K562 (cell line): Measurements from ENCODE around the gene SLC35E1. TPM values are rescaled to one million over a fixed set of nuclear protein-coding genes. Genes with fewer than 3 reads are reported as not detected.

Source experiments
- ATAC-seq: fragments of 200-7000 bp; cut with Tn5 transposase; 3 replicates; pipeline ENCODE4 v1.9.1; 2020; ENCODE audit warnings: moderate library complexity
- BruUV-seq: library from RNA; stranded (reverse); fragments of 400-500 nt; replicated peaks from 2 replicates; lab custom pipeline; 2021; lab: Mats Ljungman, UMichigan
- CTCF ChIA-PET: fragments of 300-600 bp; formaldehyde crosslinking; extraction: SDS; loops from one replicate; lab custom pipeline; 2021; ENCODE audit warnings: low intra/inter-chr PET ratio; lab: Yijun Ruan, JAX
- POLR2A ChIA-PET: fragments of 300-600, 350-650 bp; sonication (Branson Sonifier 250); formaldehyde crosslinking; extraction: SDS; loops from one replicate; lab custom pipeline; 2021; ENCODE audit warnings: antibody characterized with exemption, inconsistent platforms; lab: Yijun Ruan, JAX
- DNase-seq, 4 experiments: peaks; one replicate each; pipeline versions ENCODE4 v3.0.0 to v3.0.0-alpha.2; 2011 to 2018; ENCODE audit warnings: low spot score in 3 of 4, mixed read lengths in 3 of 4; ENCODE audit errors: extremely low read depth in 1 of 4
- FAIRE-seq: peaks from 2 replicates; lab custom pipeline; 2011; peaks lifted over from hg19 to GRCh38; lab: Jason Lieb, UNC
- H2AFZ ChIP-seq: 2 replicates; pipeline ENCODE4 v1.6.0; 2011; ENCODE audit warnings: low read depth, low read length, control low read depth, inconsistent platforms
- H3K27ac ChIP-seq: fragments of 200-600 bp; 3 replicates; pipeline ENCODE4 v1.8.0; 2011; ENCODE audit warnings: low read depth, mild to moderate bottlenecking, control low read depth, inconsistent platforms, low read length, moderate library complexity, mixed read lengths; ENCODE audit errors: extremely low read depth
- H3K27me3 ChIP-seq, 2 experiments: fragments of 300-600 bp in 1 of 2; 2 replicates in 1 of 2; 3 replicates in 1 of 2; pipeline versions ENCODE4 v1.6.0 to v1.8.0; 2011; ENCODE audit warnings: inconsistent platforms in 2 of 2, low read length in 2 of 2, mild to moderate bottlenecking in 1 of 2, mixed read lengths in 1 of 2, moderate library complexity in 1 of 2; ENCODE audit not compliant: control insufficient read depth in 2 of 2, insufficient read depth in 2 of 2
- H3K36me3 ChIP-seq: fragments of 300-600 bp; 3 replicates; pipeline ENCODE4 v1.8.0; 2011; ENCODE audit warnings: mild to moderate bottlenecking, low read length, inconsistent platforms; ENCODE audit not compliant: control insufficient read depth, insufficient read depth
- H3K4me1 ChIP-seq, 2 experiments: fragments of 200-600 bp in 1 of 2; replicated peaks in 1 of 2; 2 replicates in 1 of 2; 3 replicates in 1 of 2; pipeline versions ENCODE4 v1.5.1 to v1.8.0; 2011; ENCODE audit warnings: inconsistent platforms in 2 of 2, low read length in 2 of 2, mild to moderate bottlenecking in 1 of 2, mixed read lengths in 1 of 2, moderate library complexity in 1 of 2; ENCODE audit not compliant: control insufficient read depth in 2 of 2, insufficient read depth in 2 of 2
- H3K4me2 ChIP-seq: 2 replicates; pipeline ENCODE4 v1.6.1; 2011; ENCODE audit warnings: low read length, control low read depth, inconsistent platforms, mixed read lengths; ENCODE audit not compliant: insufficient read depth
- H3K4me3 ChIP-seq: fragments of 200-600 bp; sonication (generic), shearing (Covaris generic); 2 replicates; pipeline ENCODE4 v1.5.1; 2016; ENCODE audit warnings: control low read depth, inconsistent platforms
- H3K79me2 ChIP-seq: fragments of 200-600 bp; 3 replicates; pipeline ENCODE4 v1.8.0; 2011; ENCODE audit warnings: low read length, inconsistent platforms; ENCODE audit not compliant: control insufficient read depth, insufficient read depth
- H3K9ac ChIP-seq, 2 experiments: 2 replicates each; pipeline versions ENCODE4 v1.6.0 to v1.6.1; 2011; ENCODE audit warnings: low read depth in 2 of 2, low read length in 2 of 2, control low read depth in 1 of 2, inconsistent platforms in 1 of 2, mild to moderate bottlenecking in 1 of 2, mixed read lengths in 1 of 2; ENCODE audit not compliant: insufficient read depth in 1 of 2
- H3K9me1 ChIP-seq: one replicate; pipeline ENCODE4 v1.6.0; 2011; ENCODE audit warnings: inconsistent platforms, mild to moderate bottlenecking, low read length, moderate library complexity; ENCODE audit not compliant: control insufficient read depth, insufficient read depth
- H3K9me3 ChIP-seq: replicated peaks from 2 replicates; pipeline ENCODE4 v1.5.1; 2011; ENCODE audit warnings: low read depth, low read length, inconsistent platforms; ENCODE audit not compliant: control insufficient read depth, insufficient read depth
- H4K20me1 ChIP-seq: replicated peaks from 2 replicates; pipeline ENCODE4 v1.6.1; 2011; ENCODE audit warnings: low read length, inconsistent platforms, mixed read lengths; ENCODE audit not compliant: control insufficient read depth, insufficient read depth
- IFI16 ChIP-seq: fragments of 250-450 bp; sonication (Bioruptor Pico); IDR thresholded peaks from 2 replicates; pipeline ENCODE4 v2.1.2; 2022; ENCODE audit warnings: mild to moderate bottlenecking, inconsistent platforms
- IRF2 ChIP-seq: sonication (generic); formaldehyde crosslinking; IDR thresholded peaks from 2 replicates; pipeline ENCODE4 v1.8.1; 2022; ENCODE audit warnings: mild to moderate bottlenecking, missing genetic modification reagents
- KAT2B ChIP-seq: IDR thresholded peaks from one replicate; pipeline ENCODE4 v1.6.1; 2012; ENCODE audit warnings: low read depth, mild to moderate bottlenecking, control low read depth, inconsistent platforms, low read length, moderate library complexity
- KLF6 ChIP-seq: fragments of 250-450 bp; sonication (Bioruptor Pico); IDR thresholded peaks from 2 replicates; pipeline ENCODE4 v1.4.0; 2020; ENCODE audit warnings: mild to moderate bottlenecking, moderate library complexity, borderline replicate concordance
- PPARD ChIP-seq: fragments of 250-450 bp; sonication (Bioruptor Pico); IDR thresholded peaks from 2 replicates; pipeline ENCODE4 v1.8.0; 2022; ENCODE audit warnings: inconsistent platforms, mild to moderate bottlenecking, moderate library complexity
- RBM17 ChIP-seq: fragments of 200-400 bp; formaldehyde crosslinking; IDR thresholded peaks from 2 replicates; pipeline ENCODE4 v1.6.1; 2017; ENCODE audit warnings: low read depth, mild to moderate bottlenecking, low read length, borderline replicate concordance
- RBM22 ChIP-seq: fragments of 200-400 bp; formaldehyde crosslinking; IDR thresholded peaks from 2 replicates; pipeline ENCODE4 v1.6.1; 2018; ENCODE audit warnings: low read length, low read depth; ENCODE audit not compliant: poor library complexity, severe bottlenecking
- SMARCC2 ChIP-seq: fragments of 450-650 bp; IDR thresholded peaks from 2 replicates; pipeline ENCODE4 v1.6.1; 2017; ENCODE audit warnings: antibody characterized with exemption, moderate library complexity, mild to moderate bottlenecking, low read depth
- TEAD4 ChIP-seq, 2 experiments: sonication (generic) in 1 of 2; formaldehyde crosslinking in 1 of 2; IDR thresholded peaks; 2 replicates each; pipeline versions ENCODE4 v1.6.1 to v1.8.0; 2012 to 2022; ENCODE audit warnings: borderline replicate concordance in 1 of 2, inconsistent platforms in 1 of 2, low read length in 1 of 2, mild to moderate bottlenecking in 1 of 2, missing genetic modification reagents in 1 of 2
- TOE1 ChIP-seq, 2 experiments: fragments of 450-650 bp in 1 of 2; sonication (generic) in 1 of 2; formaldehyde crosslinking in 1 of 2; IDR thresholded peaks; 2 replicates each; pipeline versions ENCODE4 v1.7.1 to v1.8.0; 2016 to 2022; ENCODE audit warnings: borderline replicate concordance in 2 of 2, mild to moderate bottlenecking in 2 of 2, antibody characterized with exemption in 1 of 2, inconsistent platforms in 1 of 2, low read depth in 1 of 2, missing genetic modification reagents in 1 of 2, moderate library complexity in 1 of 2
- YY1 ChIP-seq, 3 experiments: IDR thresholded peaks; 2 replicates each; pipeline ENCODE4 v1.6.1; 2011; ENCODE audit warnings: low read length in 2 of 3, mild to moderate bottlenecking in 2 of 3, moderate library complexity in 2 of 3, borderline replicate concordance in 1 of 3, control low read depth in 1 of 3, low read depth in 1 of 3; ENCODE audit not compliant: insufficient read depth in 3 of 3, insufficient replicate concordance in 2 of 3, control insufficient read depth in 1 of 3, insufficient read length in 1 of 3; ENCODE audit errors: extremely low read depth in 1 of 3
- ZBTB8A ChIP-seq: fragments of 450-650 bp; IDR thresholded peaks from 2 replicates; pipeline ENCODE4 v1.6.1; 2018; ENCODE audit warnings: mild to moderate bottlenecking, moderate library complexity; ENCODE audit not compliant: partially characterized antibody
- ZNF316 ChIP-seq: fragments of 450-650 bp; IDR thresholded peaks from 2 replicates; pipeline ENCODE4 v1.6.1; 2016
- ZNF431 ChIP-seq: sonication (generic); formaldehyde crosslinking; IDR thresholded peaks from 2 replicates; pipeline ENCODE4 v1.8.0; 2022; ENCODE audit warnings: mild to moderate bottlenecking, missing genetic modification reagents
- WGBS: fragments of 100-300 bp; shearing (Covaris generic); methylation state at CpG from one replicate; pipeline ENCODE4 v1.1.6; 2016; ENCODE audit warnings: low coverage, mixed read lengths; ENCODE audit not compliant: insufficient coverage; ENCODE audit errors: missing lambda C conversion rate; 5-methylcytosine and 5-hydroxymethylcytosine counted together
- in situ Hi-C: fragments of 300-500 bp; cut with MboI; formaldehyde crosslinking; loops from 4 replicates; pipeline ENCODE4 v1.15.0; 2018; ENCODE audit warnings: inconsistent platforms, mixed read lengths
- intact Hi-C: fragments of 100-400 bp; cut with micrococcal nuclease; formaldehyde crosslinking; loops from 2 replicates; pipeline ENCODE4 v1.14.2; 2022
- polyA plus RNA-seq, 8 experiments: library from polyadenylated mRNA; depleted of rRNA in 4 of 8; stranded (reverse) in 5 of 8; unstranded in 3 of 8; fragments of >200 nt; fragmentation: Nextera tagmentation in 2 of 8; fragmentation: Illumina TruSeq in 1 of 8; extraction: Ambion mirVana in 2 of 8; extraction: Trizol in 1 of 8; gene quantifications; 2 replicates each; pipeline versions ENCODE4 v1.2.1 to v1.2.3, GENCODE V29; 2011 to 2014; ENCODE audit warnings: inconsistent platforms in 1 of 8, missing spikeins in 1 of 8
- total RNA-seq, 7 experiments: library from RNA; depleted of rRNA in 6 of 7; stranded (reverse); fragments of >200 nt in 6 of 7; fragmentation: Illumina TruSeq in 2 of 7; extraction: Trizol in 2 of 7; gene quantifications; 2 replicates each; pipeline versions ENCODE4 v1.2.1 to v1.2.3, GENCODE V29; 2011 to 2021; ENCODE audit warnings: low replicate concordance in 1 of 7

The SLC35E1 gene
- total and polyA plus RNA-seq, 9 of the 15 experiments (the other 6 are each of a cell fraction or from before 2014, with no cell fraction given), result 15.0 to 40.1 (median 25.7) TPM

- FAIRE-seq, result no peak
- ChIA-PET CTCF (no interaction called here), POLR2A (interaction anchor here (0.8 kb wide), 1 partner anchor 36 kb away, joined by 3 read pairs; no protein-coding TSS in a partner anchor)
- ATAC-seq, result no peak
- no peak overlapping the region for H2AFZ ChIP-seq
- peaks cover 96% of the 10 kb centered on the region for H4K20me1 ChIP-seq
- peaks cover 45% of the 10 kb centered on the region for H3K36me3 ChIP-seq
- H3K9me3 ChIP-seq, result no peaks in the 10 kb centered on the region
- intact Hi-C loops, result loop anchor here (10.0 kb wide), 1 partner anchor 76 kb away; the partner anchor contains the start of gene CHERP
- no peaks in the 10 kb centered on the region for H3K27me3 ChIP-seq
- peaks cover 15% of the 10 kb centered on the region for H3K9me1 ChIP-seq
- no TSS peak for BruUV-seq
- TF ChIP-seq TOE1 (IDR thresholded peaks at IDR 0.05; ENCODE audit: borderline replicate concordance) (no peak), TOE1 (CRISPR knock-in tag; IDR thresholded peaks at IDR 0.05; ENCODE audit: borderline replicate concordance, low read depth) (no peak), ZNF316 (peak; percentile 49; the same call in 1 of the 2 replicates)
- no peak overlapping the region for H3K4me3 ChIP-seq
- in situ Hi-C loops, result no loop called here
- H3K79me2 ChIP-seq, result peaks cover 100% of the 10 kb centered on the region
- WGBS, result 53% methylated on average over 3 of the region's 3 CpGs
- H3K27ac ChIP-seq, result no peak overlapping the region
- no peak overlapping the region for H3K4me2 ChIP-seq
- no peak for DNase-seq
- H3K9ac ChIP-seq, result no peak overlapping the region
- H3K4me1 ChIP-seq, result peaks cover 2 to 8% of the 10 kb centered on the region in 2 experiments; a peak in 4 of 5 replicates
Measured at GRCh38 chr19:16620584-16620983, 48.4 kb upstream of the SLC35E1 start.

- intact Hi-C loops, result loop anchor here (10.0 kb wide), 1 partner anchor 75 kb away; the partner anchor contains the start of gene CHERP
- CTCF ChIA-PET, result no interaction called here
Measured at GRCh38 chr19:16620018-16620417, 47.8 kb upstream of the SLC35E1 start.

More at GRCh38 chr19:16620018-16620417, 47.8 kb upstream of the SLC35E1 start:
- FAIRE-seq, result no peak
- TF ChIP-seq IFI16 (CRISPR knock-in tag), result no peak
- no peak for TF ChIP-seq RBM17
- no peak for TF ChIP-seq KLF6
- TF ChIP-seq PPARD, result no peak
- TF ChIP-seq SMARCC2, result no peak
- no peak for TF ChIP-seq ZNF431 (CRISPR knock-in tag)
- TF ChIP-seq ZNF316, result no peak
- TF ChIP-seq RBM22, result no peak
- TF ChIP-seq TEAD4 (IDR thresholded peaks at IDR 0.05; ENCODE audit: low read length), result no peak
- TF ChIP-seq TEAD4 (CRISPR knock-in tag; IDR thresholded peaks at IDR 0.05; ENCODE audit: borderline replicate concordance), result no peak
- TF ChIP-seq KAT2B, result no peak
- TF ChIP-seq IRF2 (CRISPR knock-in tag), result no peak
- no peak for TF ChIP-seq ZBTB8A
- no peak for TF ChIP-seq YY1 (IDR thresholded peaks at IDR 0.05; ENCODE audit: borderline replicate concordance in 1 of 3, control insufficient read depth in 1 of 3, extremely low read depth in 1 of 3, insufficient read depth in 3 of 3, insufficient read length in 1 of 3, insufficient replicate concordance in 2 of 3, low read depth in 1 of 3, low read length in 2 of 3)
- TF ChIP-seq, all 486 proteins: peak for 0
- 89% methylated on average over 5 of the region's 5 CpGs for WGBS
- H3K36me3 ChIP-seq, result peaks cover 39% of the 10 kb centered on the region
- in situ Hi-C loops, result no loop called here
- no TSS peak for BruUV-seq
- no peaks in the 10 kb centered on the region for H3K27me3 ChIP-seq
- peaks cover 15% of the 10 kb centered on the region for H3K9me1 ChIP-seq
- no peak overlapping the region for H3K4me2 ChIP-seq
- POLR2A ChIA-PET, result interaction anchor here (0.8 kb wide), 1 partner anchor 8 kb away, joined by 4 read pairs; no protein-coding TSS in a partner anchor
- no peak overlapping the region for H3K4me3 ChIP-seq
- H3K4me1 ChIP-seq, result peaks cover 2 to 5% of the 10 kb centered on the region in 2 experiments; a peak in 4 of 5 replicates
- peak in 1 of 4 experiments; percentile 10 for DNase-seq
- no peak overlapping the region for H3K27ac ChIP-seq
- H3K9ac ChIP-seq, result peak overlapping the region in 1 of 2 experiments; percentile 19; a peak in 1 of 4 replicates
- peaks cover 98% of the 10 kb centered on the region for H3K79me2 ChIP-seq
- H2AFZ ChIP-seq, result no peak overlapping the region
- no peak for ATAC-seq
- peaks cover 93% of the 10 kb centered on the region for H4K20me1 ChIP-seq
- H3K9me3 ChIP-seq, result no peaks in the 10 kb centered on the region
